Sigmoid colon (tissue), 7 donors: ENCODE data around the gene PLD6. TPM values are rescaled to one million over a fixed set of nuclear protein-coding genes. Genes with fewer than 3 reads are reported as not detected.
"Not testable (repeated sequence)": the region's sequence is repeated elsewhere in the genome, so short reads cannot be mapped to it uniquely, and the experiment has no call there.

Experiments used
- DNase-seq: peaks from one replicate; pipeline ENCODE4 v3.0.0-alpha.2; 2019
- H3K27ac ChIP-seq, 4 donors: fragments of 200-600 bp; sonication (generic); one replicate each; pipeline ENCODE4 v1.5.1; 2016 to 2019; ENCODE audit warnings: mild to moderate bottlenecking in 1 of 4
- H3K27me3 ChIP-seq, 3 donors: fragments of 200-600 bp; sonication (generic); one replicate each; pipeline ENCODE4 v1.5.1; 2019; ENCODE audit warnings: mild to moderate bottlenecking in 1 of 3
- H3K36me3 ChIP-seq, 4 donors: fragments of 200-600 bp; sonication (generic); one replicate each; pipeline ENCODE4 v1.5.1; 2016 to 2019
- H3K4me1 ChIP-seq, 4 donors: fragments of 200-600 bp; sonication (generic); one replicate each; pipeline ENCODE4 v1.5.1; 2017 to 2019
- H3K4me3 ChIP-seq, 4 donors: fragments of 200-600 bp; sonication (generic); one replicate each; pipeline ENCODE4 v1.5.1; 2017 to 2019; ENCODE audit warnings: mild to moderate bottlenecking in 2 of 4, moderate library complexity in 1 of 4
- H3K9me3 ChIP-seq, 4 donors: fragments of 200-600 bp in 3 of 4; sonication (generic) in 3 of 4; one replicate each; pipeline versions ENCODE4 v1.5.1 to v1.6.1; 2013 to 2019
- CTCF ChIP-seq, 4 experiments: fragments of 450-650 bp in 3 of 4; fragments of 200-600 bp in 1 of 4; IDR thresholded peaks; one replicate each; pipeline ENCODE4 v1.5.1; 2016 to 2019; ENCODE audit warnings: antibody characterized with exemption in 4 of 4, mild to moderate bottlenecking in 3 of 4, moderate library complexity in 2 of 4
- EP300 ChIP-seq, 4 donors: sonication (generic); formaldehyde crosslinking; IDR thresholded peaks; one replicate each; pipeline ENCODE4 v1.6.1; 2017; ENCODE audit warnings: antibody characterized with exemption in 4 of 4
- POLR2A ChIP-seq, 2 donors: fragments of 450-650 bp; IDR thresholded peaks; one replicate each; pipeline ENCODE4 v1.6.1; 2016; ENCODE audit warnings: antibody characterized with exemption in 2 of 2, mild to moderate bottlenecking in 2 of 2, moderate library complexity in 2 of 2
- POLR2AphosphoS5 ChIP-seq, 4 donors: sonication (generic); formaldehyde crosslinking; IDR thresholded peaks; one replicate each; pipeline ENCODE4 v1.6.1; 2017; ENCODE audit warnings: antibody characterized with exemption in 4 of 4
- WGBS, 2 donors: extraction: QIAGEN DNeasy Blood & Tissue Kit; methylation state at CpG; one replicate each; pipeline ENCODE4 v1.1.7; 2013; 5-methylcytosine and 5-hydroxymethylcytosine counted together
- intact Hi-C: fragments of 100-400 bp; cut with DNase I; formaldehyde crosslinking; loops from one replicate; pipeline ENCODE4 v1.15.1; 2023
- polyA plus RNA-seq, 3 donors: library from polyadenylated mRNA; stranded (reverse); fragments of 200-250 nt; gene quantifications; one replicate each; pipeline ENCODE4 v1.2.3, GENCODE V29; 2013
- total RNA-seq, 4 donors: library from RNA; depleted of rRNA; stranded (reverse); fragments of >200 nt; gene quantifications; one replicate each; pipeline ENCODE4 v1.1.0, GENCODE V29; 2016
- donor health status: healthy with polysubstance abuse.
- donor health status: Bipolar disorder and iron deficiency.
- donor health status: healthy.

The PLD6 gene
- total and polyA plus RNA-seq, 7 donors = 1.2 to 15.3 (median 8.6) TPM; not detected in 1

- H3K27me3 ChIP-seq = no peaks in the 10 kb centered on the region
- no peaks in the 10 kb centered on the region for H3K36me3 ChIP-seq
- no peak overlapping the region for H3K4me3 ChIP-seq
- peaks cover 0 to 53% (median 47%) of the 10 kb centered on the region in 4 donors for H3K4me1 ChIP-seq
- intact Hi-C loops = no loop called here
- H3K9me3 ChIP-seq = no peaks in the 10 kb centered on the region
- H3K27ac ChIP-seq = no peak overlapping the region
- no peak for TF ChIP-seq EP300 (IDR thresholded peaks at IDR 0.05)
- no peak for TF ChIP-seq CTCF (IDR thresholded peaks at IDR 0.05)
- TF ChIP-seq POLR2AphosphoS5 (IDR thresholded peaks at IDR 0.05) = no peak
- TF ChIP-seq POLR2A (IDR thresholded peaks at IDR 0.05) = no peak
- no peak for DNase-seq
These were observed 9.4 kb downstream of the PLD6 start for GRCh38 chr17:17196776-17197175.

- H3K27me3 ChIP-seq, H3K27ac ChIP-seq, H3K4me3 ChIP-seq, H3K36me3 ChIP-seq, intact Hi-C loops, H3K9me3 ChIP-seq, DNase-seq: not testable (repeated sequence)
- peaks cover 0 to 53% (median 47%) of the 10 kb centered on the region in 4 donors for H3K4me1 ChIP-seq
- WGBS, 2 donors = 93 to 95% methylated on average over 5 of the region's 5 CpGs
These were observed 10.7 kb downstream of the PLD6 start for GRCh38 chr17:17195466-17195865.

GRCh38 chr17:17191961-17192381 lies 14.2 kb downstream of the PLD6 start:
- H3K4me3 ChIP-seq = peak overlapping the region in 2 of 4 donors; percentile 2 to 10
- TF ChIP-seq POLR2AphosphoS5 (IDR thresholded peaks at IDR 0.05) = peak in 3 of 4 donors; percentile 30 to 44 (median 41)
- TF ChIP-seq CTCF (IDR thresholded peaks at IDR 0.05) = no peak
- peaks cover 0 to 46% (median 44%) of the 10 kb centered on the region in 4 donors for H3K4me1 ChIP-seq
- WGBS, 2 donors = 54 to 75% methylated on average over 10 of the region's 10 CpGs
- H3K27me3 ChIP-seq = no peaks in the 10 kb centered on the region
- H3K9me3 ChIP-seq = no peaks in the 10 kb centered on the region
- H3K27ac ChIP-seq = peak overlapping the region; percentile 76 to 89 (median 83)
- intact Hi-C loops = no loop called here
- DNase-seq = no peak
- H3K36me3 ChIP-seq = peaks cover 0 to 11% (median 0%) of the 10 kb centered on the region in 4 donors

- H3K4me1 ChIP-seq = peaks cover 0 to 50% (median 48%) of the 10 kb centered on the region in 4 donors
- DNase-seq = peak; percentile 81
- H3K9me3 ChIP-seq = no peaks in the 10 kb centered on the region
- TF ChIP-seq EP300 (IDR thresholded peaks at IDR 0.05) (peak in 2 of 4 donors; percentile 19 to 75), POLR2AphosphoS5 (IDR thresholded peaks at IDR 0.05) (peak; percentile 50 to 78 (median 58)), CTCF (IDR thresholded peaks at IDR 0.05) (no peak), POLR2A (IDR thresholded peaks at IDR 0.05) (no peak)
- H3K27me3 ChIP-seq = no peaks in the 10 kb centered on the region
- H3K4me3 ChIP-seq = peak overlapping the region in 2 of 4 donors; percentile 2 to 10
- peaks cover 0 to 13% (median 0%) of the 10 kb centered on the region in 4 donors for H3K36me3 ChIP-seq
- peak overlapping the region; percentile 76 to 89 (median 83) for H3K27ac ChIP-seq
- intact Hi-C loops = no loop called here
- 65 to 79% methylated on average over 11 of the region's 11 CpGs for WGBS, 2 donors
These were observed 14.8 kb downstream of the PLD6 start for GRCh38 chr17:17191346-17191792.

- H3K4me3 ChIP-seq = no peak overlapping the region
- TF ChIP-seq POLR2AphosphoS5 (IDR thresholded peaks at IDR 0.05) = no peak
- no peak for TF ChIP-seq POLR2A (IDR thresholded peaks at IDR 0.05)
- no peak for TF ChIP-seq EP300 (IDR thresholded peaks at IDR 0.05)
- TF ChIP-seq CTCF (IDR thresholded peaks at IDR 0.05) = no peak
- peaks cover 0 to 50% (median 49%) of the 10 kb centered on the region in 4 donors for H3K4me1 ChIP-seq
- intact Hi-C loops = no loop called here
- H3K9me3 ChIP-seq = no peaks in the 10 kb centered on the region
- H3K27me3 ChIP-seq = no peaks in the 10 kb centered on the region
- 88% methylated on average over 7 of the region's 7 CpGs for WGBS, 2 donors
- peaks cover 0 to 18% (median 0%) of the 10 kb centered on the region in 4 donors for H3K36me3 ChIP-seq
- H3K27ac ChIP-seq = peak overlapping the region; percentile 76 to 89 (median 83)
- no peak for DNase-seq
These were observed 15.9 kb downstream of the PLD6 start for GRCh38 chr17:17190188-17190587.
